Measurements from ENCODE around the gene MDFI.

MDFI gene

GRCh38 chr6:41635365-41635764 lies 2.9 kb upstream of the MDFI start:
- DNase-seq: no peak

- no peak for DNase-seq
These were observed 1.5 kb upstream of the MDFI start for GRCh38 chr6:41636833-41637193.

GRCh38 chr6:41637194-41638001 lies 870 bp upstream of the MDFI start:
- no peak for DNase-seq

- no peak for DNase-seq
These were observed 904 bp downstream of the MDFI start for GRCh38 chr6:41638935-41639808.

- no peak for DNase-seq
These were observed 1.6 kb downstream of the MDFI start for GRCh38 chr6:41639809-41640371.

- DNase-seq: no peak
These were observed 2.2 kb downstream of the MDFI start for GRCh38 chr6:41640426-41640825.

GRCh38 chr6:41641352-41641925 lies 3.2 kb downstream of the MDFI start:
- no peak for DNase-seq

GRCh38 chr6:41642090-41642959 lies 4.1 kb downstream of the MDFI start:
- no peak for DNase-seq

GRCh38 chr6:41642960-41643898 lies 5.0 kb downstream of the MDFI start:
- DNase-seq: no peak

- no peak for DNase-seq
These were observed 5.6 kb downstream of the MDFI start for GRCh38 chr6:41643899-41644269.

GRCh38 chr6:41644297-41644879 lies 6.1 kb downstream of the MDFI start:
- no peak for DNase-seq

- no peak for DNase-seq
These were observed 6.8 kb downstream of the MDFI start for GRCh38 chr6:41645007-41645618.

GRCh38 chr6:41646026-41646795 lies 7.9 kb downstream of the MDFI start:
- no peak for DNase-seq

GRCh38 chr6:41647061-41647511 lies 8.8 kb downstream of the MDFI start:
- DNase-seq: no peak

- DNase-seq: no peak
These were observed 9.9 kb downstream of the MDFI start for GRCh38 chr6:41648070-41648585.

- DNase-seq: no peak
These were observed 10.7 kb downstream of the MDFI start for GRCh38 chr6:41648921-41649320.

GRCh38 chr6:41649596-41649995 lies 11.3 kb downstream of the MDFI start:
- no peak for DNase-seq

GRCh38 chr6:41650120-41650519 lies 11.9 kb downstream of the MDFI start:
- DNase-seq: no peak

- no peak for DNase-seq
These were observed 13.1 kb downstream of the MDFI start for GRCh38 chr6:41651246-41651961.

Measured in NCI-H2081 (cell line).